ENCODE data around the gene CBLC. TPM values are rescaled to one million over a fixed set of nuclear protein-coding genes. Genes with fewer than 3 reads are reported as not detected.

Gene CBLC, protein sequence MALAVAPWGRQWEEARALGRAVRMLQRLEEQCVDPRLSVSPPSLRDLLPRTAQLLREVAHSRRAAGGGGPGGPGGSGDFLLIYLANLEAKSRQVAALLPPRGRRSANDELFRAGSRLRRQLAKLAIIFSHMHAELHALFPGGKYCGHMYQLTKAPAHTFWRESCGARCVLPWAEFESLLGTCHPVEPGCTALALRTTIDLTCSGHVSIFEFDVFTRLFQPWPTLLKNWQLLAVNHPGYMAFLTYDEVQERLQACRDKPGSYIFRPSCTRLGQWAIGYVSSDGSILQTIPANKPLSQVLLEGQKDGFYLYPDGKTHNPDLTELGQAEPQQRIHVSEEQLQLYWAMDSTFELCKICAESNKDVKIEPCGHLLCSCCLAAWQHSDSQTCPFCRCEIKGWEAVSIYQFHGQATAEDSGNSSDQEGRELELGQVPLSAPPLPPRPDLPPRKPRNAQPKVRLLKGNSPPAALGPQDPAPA
- not detected in 2 replicates for total RNA-seq (2014; rRNA removed; shearing (Covaris generic))

- DNase-seq (ENCODE audit: low read depth) = no peak
These were observed at the start of gene CBLC for GRCh38 chr19:44777715-44778347. TSS of gene CBLC (plus strand) at chr19:44777890. CDS start at chr19:44777932, 42 bp downstream.

DNA sequence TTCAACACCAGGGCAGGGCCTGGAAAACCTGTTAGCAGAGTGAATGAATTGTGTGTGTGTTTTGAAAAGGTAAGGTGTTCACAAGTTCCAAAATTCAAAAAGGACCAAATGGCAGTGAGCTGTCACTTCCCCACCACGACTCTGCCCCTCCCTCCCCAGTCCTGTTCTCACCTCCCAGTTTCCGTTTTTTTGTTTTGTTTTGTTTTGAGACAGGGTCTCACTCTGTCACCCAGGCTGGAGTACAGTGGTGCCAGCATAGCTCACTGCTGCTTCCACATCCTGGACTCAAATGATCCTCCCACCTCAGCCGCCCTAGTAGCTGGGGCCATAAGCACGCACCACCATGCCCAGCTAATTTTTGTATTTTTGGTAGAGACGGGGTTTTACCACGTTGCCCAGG lies 49.5 kb upstream of the CBLC start:
- no peak for DNase-seq (ENCODE audit: low read depth)

GRCh38 chr19:44729516-44730033 lies 48.1 kb upstream of the CBLC start:
- DNase-seq (ENCODE audit: low read depth) = no peak

DNA sequence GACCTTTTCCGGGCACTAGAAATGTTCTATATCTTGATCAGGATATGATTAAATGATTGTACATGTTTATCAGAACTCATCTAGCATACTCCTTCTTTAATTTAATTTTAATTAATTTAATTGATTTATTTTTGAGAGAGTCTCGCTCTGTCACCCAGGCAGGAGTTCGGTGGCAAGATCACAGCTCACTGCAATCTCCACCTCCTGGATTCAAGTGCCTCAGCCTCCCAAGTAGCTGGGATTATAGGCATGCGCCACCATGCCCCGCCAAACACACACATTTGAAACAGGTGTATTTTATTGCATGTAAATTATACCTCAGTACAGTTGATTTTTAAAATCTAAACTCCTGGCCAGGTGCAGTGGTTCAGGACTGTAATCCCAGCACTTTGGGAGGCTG lies 46.6 kb upstream of the CBLC start:
- no peak for DNase-seq (ENCODE audit: low read depth)

DNA sequence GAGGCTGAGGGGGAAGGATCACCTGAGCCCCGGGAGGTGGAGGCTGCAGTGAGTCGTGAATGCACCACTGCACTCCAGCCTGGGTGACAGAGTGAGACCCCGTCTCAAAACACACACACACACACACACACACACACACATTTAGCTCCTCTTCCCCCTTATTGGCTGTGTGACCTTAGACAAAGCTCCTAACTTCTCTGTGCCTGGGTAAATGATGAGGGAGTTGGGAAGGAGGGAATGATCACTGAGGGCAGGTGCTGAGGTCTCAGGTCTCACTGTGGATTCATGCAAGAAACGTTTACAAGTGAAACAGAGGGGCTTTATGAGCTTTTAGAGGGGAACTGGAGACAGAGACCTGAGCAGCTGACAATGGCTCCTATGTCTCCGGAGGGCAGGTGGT lies 46.1 kb upstream of the CBLC start:
- no peak for DNase-seq (ENCODE audit: low read depth)

GRCh38 chr19:44732235-44733014 lies 45.3 kb upstream of the CBLC start:
- no peak for DNase-seq (ENCODE audit: low read depth)

GRCh38 chr19:44734357-44734756 lies 43.3 kb upstream of the CBLC start:
- no peak for DNase-seq (ENCODE audit: low read depth)

GRCh38 chr19:44735011-44735410 lies 42.7 kb upstream of the CBLC start:
- no peak for DNase-seq (ENCODE audit: low read depth)

GRCh38 chr19:44737238-44738071 lies 40.2 kb upstream of the CBLC start:
- peak; percentile 82 for DNase-seq (ENCODE audit: low read depth)

DNA sequence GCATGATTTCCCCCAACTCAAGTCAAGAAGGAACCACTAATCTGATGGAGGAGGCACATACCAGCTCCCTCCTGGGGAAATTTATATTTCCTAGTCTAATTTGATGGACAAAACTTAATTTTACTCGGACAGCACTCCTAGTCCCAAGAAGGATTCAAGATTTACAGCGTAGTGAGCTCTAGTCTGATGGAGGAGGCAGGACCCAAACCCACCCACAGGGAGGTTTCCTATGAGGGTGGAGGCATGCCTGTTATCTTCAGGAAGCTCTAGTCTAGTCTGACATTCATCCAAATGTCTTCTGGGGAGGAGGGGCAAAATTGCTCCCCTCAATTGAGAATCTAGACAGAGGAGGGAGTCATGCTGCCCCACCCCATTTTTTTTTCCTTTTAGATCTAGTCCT lies 39.6 kb upstream of the CBLC start:
- DNase-seq (ENCODE audit: low read depth) = no peak

- peak; percentile 75 for DNase-seq (ENCODE audit: low read depth)
These were observed 38.8 kb upstream of the CBLC start for GRCh38 chr19:44738603-44739558.

GRCh38 chr19:44740351-44740824 lies 37.3 kb upstream of the CBLC start:
- DNase-seq (ENCODE audit: low read depth) = no peak

GRCh38 chr19:44741258-44741731 lies 36.4 kb upstream of the CBLC start:
- peak; percentile 50 for DNase-seq (ENCODE audit: low read depth)

GRCh38 chr19:44741841-44742329 lies 35.8 kb upstream of the CBLC start:
- DNase-seq (ENCODE audit: low read depth) = peak; percentile 100

GRCh38 chr19:44742330-44743061 lies 35.2 kb upstream of the CBLC start:
- peak; percentile 52 for DNase-seq (ENCODE audit: low read depth)

DNA sequence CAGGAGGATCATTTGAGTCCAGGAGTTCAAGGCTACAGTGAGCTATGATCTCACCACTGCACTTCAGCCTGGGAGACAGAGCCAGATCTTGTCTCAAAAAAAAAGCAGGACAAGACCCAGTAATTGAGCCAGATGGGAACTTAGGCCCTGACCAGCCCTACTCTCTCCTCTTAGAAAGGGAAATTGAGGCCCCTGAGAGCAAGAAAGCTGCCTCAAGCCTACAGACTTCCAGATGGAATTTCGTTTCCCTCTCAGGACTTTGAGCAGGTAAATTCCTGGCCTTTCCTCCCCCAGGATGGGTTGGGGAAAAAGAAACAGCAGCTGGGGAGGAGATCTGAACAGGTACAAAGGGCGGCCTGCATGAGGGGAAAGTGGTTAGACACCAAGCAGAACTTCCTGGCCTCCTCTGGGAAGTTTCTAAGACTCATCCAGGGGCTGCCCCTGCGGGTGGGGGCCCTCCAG lies 32.8 kb upstream of the CBLC start:
- DNase-seq (ENCODE audit: low read depth) = no peak

GRCh38 chr19:44745341-44745831 lies 32.3 kb upstream of the CBLC start:
- DNase-seq (ENCODE audit: low read depth) = peak; percentile 91

- no peak for DNase-seq (ENCODE audit: low read depth)
These were observed 31.6 kb upstream of the CBLC start for GRCh38 chr19:44745887-44746600.
